Caco-2 (cell line): ENCODE data around the gene OR2T29. TPM values are rescaled to one million over a fixed set of nuclear protein-coding genes. Genes with fewer than 3 reads are reported as not detected.
"Not testable (repeated sequence)": the region's sequence is repeated elsewhere in the genome, so short reads cannot be mapped to it uniquely, and the experiment has no call there.

Experiments
- BruUV-seq: library from RNA; stranded (reverse); fragments of 400-500 nt; replicated peaks from 2 replicates; lab custom pipeline; 2021; lab: Mats Ljungman, UMichigan
- CTCF ChIA-PET: fragments of 300-600 bp; sonication (Branson Sonifier 250); formaldehyde crosslinking; loops from one replicate; lab custom pipeline; 2022; ENCODE audit warnings: antibody characterized with exemption; lab: Charles Lee
- POLR2A ChIA-PET: fragments of 300-600 bp; sonication (Branson Sonifier 250); formaldehyde crosslinking; loops from one replicate; lab custom pipeline; 2022; ENCODE audit warnings: antibody characterized with exemption; lab: Charles Lee
- DNase-seq, 2 experiments: peaks; one replicate each; pipeline versions ENCODE4 v3.0.0 to v3.0.0-alpha.2; 2020 to 2022
- H3K27me3 ChIP-seq: replicated peaks from 2 replicates; pipeline ENCODE4 v1.6.0; 2011; ENCODE audit warnings: low read length; ENCODE audit not compliant: control insufficient read depth, insufficient read depth
- H3K36me3 ChIP-seq: 2 replicates; pipeline ENCODE4 v1.5.1; 2011; ENCODE audit warnings: low read length; ENCODE audit not compliant: control insufficient read depth, insufficient read depth
- H3K4me1 ChIP-seq: fragments of 250-450 bp; sonication (Bioruptor Pico); 2 replicates; pipeline ENCODE4 v1.5.1; 2020; ENCODE audit warnings: mild to moderate bottlenecking
- H3K4me3 ChIP-seq: 2 replicates; pipeline ENCODE4 v1.5.1; 2011; ENCODE audit warnings: low read depth, mild to moderate bottlenecking, control low read depth, low read length
- H3K9me3 ChIP-seq: fragments of 250-450 bp; sonication (Bioruptor Pico); 2 replicates; pipeline ENCODE4 v1.5.1; 2020; ENCODE audit warnings: mild to moderate bottlenecking, moderate library complexity
- H3K27ac Mint-ChIP-seq: one replicate; pipeline ENCODE4 v1.8.0; 2022; ENCODE audit warnings: mixed read lengths; ENCODE audit not compliant: unreplicated experiment
- H3K27me3 Mint-ChIP-seq: one replicate; pipeline ENCODE4 v1.8.0; 2022; ENCODE audit warnings: mixed read lengths; ENCODE audit not compliant: insufficient read depth, unreplicated experiment
- H3K36me3 Mint-ChIP-seq: one replicate; pipeline ENCODE4 v1.8.0; 2022; ENCODE audit warnings: mild to moderate bottlenecking, mixed read lengths; ENCODE audit not compliant: insufficient read depth, unreplicated experiment
- H3K4me1 Mint-ChIP-seq: one replicate; pipeline ENCODE4 v1.8.0; 2022; ENCODE audit warnings: low read depth, mixed read lengths; ENCODE audit not compliant: unreplicated experiment
- H3K4me3 Mint-ChIP-seq: one replicate; pipeline ENCODE4 v1.8.0; 2022; ENCODE audit warnings: mild to moderate bottlenecking, moderate library complexity, mixed read lengths; ENCODE audit not compliant: unreplicated experiment
- H3K9me3 Mint-ChIP-seq: one replicate; pipeline ENCODE4 v1.8.0; 2022; ENCODE audit warnings: mixed read lengths; ENCODE audit not compliant: unreplicated experiment
- intact Hi-C: fragments of 100-400 bp; cut with micrococcal nuclease; formaldehyde crosslinking; loops from one replicate; pipeline ENCODE4 v1.10.0; 2022; ENCODE audit not compliant: unreplicated experiment
- total RNA-seq: library from RNA; stranded (reverse); gene quantifications from 2 replicates; pipeline ENCODE4 v1.2.3, GENCODE V29; 2022

The OR2T29 gene
- total RNA-seq, 1 experiment from 2014 or later, result not detected

DNA sequence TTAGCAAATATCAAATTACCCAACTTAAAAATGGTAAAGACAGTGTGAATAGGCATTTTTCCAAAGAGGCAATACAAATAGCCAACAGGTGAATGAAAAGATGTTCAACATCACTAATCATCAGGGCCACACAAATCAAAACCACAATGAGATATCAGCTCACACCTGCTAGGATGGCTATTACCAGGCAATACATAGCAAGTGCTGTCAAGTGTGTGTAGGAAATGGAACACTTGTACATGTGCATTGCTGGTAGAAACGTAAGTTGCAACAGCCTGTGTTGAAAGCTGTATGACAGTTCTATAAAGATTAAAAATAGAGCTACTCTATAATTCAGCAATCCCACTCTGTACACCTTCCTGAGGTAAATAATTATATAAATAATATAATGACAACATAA, 9.5 kb upstream of the OR2T29 start:
- H3K9me3 Mint-ChIP-seq, intact Hi-C loops, H3K4me3 Mint-ChIP-seq: not testable (repeated sequence)

DNA sequence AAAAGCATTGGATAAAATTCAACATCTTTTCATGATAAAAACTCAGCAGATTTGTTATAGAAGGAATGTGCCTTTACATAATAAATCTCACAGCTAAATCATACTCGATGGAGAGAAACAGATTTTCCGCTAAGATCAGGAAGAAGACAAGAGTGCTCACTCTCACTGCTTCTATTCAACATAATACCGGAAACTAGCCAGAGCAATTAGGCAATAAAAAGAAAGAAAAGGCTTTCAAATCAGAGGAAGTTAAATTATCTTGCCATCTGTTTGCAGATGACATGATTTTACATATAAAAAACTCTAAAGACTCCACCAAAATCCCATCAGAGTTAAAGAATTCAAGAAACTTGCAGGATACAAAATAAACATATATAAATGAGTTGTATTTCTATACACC, 8.2 kb upstream of the OR2T29 start:
- intact Hi-C loops, POLR2A ChIA-PET, H3K4me1 ChIP-seq: not testable (repeated sequence)

More for the DNA sequence above, 9.5 kb upstream of the OR2T29 start:
- H3K27me3 Mint-ChIP-seq, BruUV-seq, CTCF ChIA-PET, POLR2A ChIA-PET, H3K4me1 Mint-ChIP-seq, H3K36me3 ChIP-seq, H3K4me3 ChIP-seq, H3K27ac Mint-ChIP-seq, DNase-seq, H3K9me3 ChIP-seq, H3K27me3 ChIP-seq, H3K36me3 Mint-ChIP-seq, H3K4me1 ChIP-seq: not testable (repeated sequence)

DNA sequence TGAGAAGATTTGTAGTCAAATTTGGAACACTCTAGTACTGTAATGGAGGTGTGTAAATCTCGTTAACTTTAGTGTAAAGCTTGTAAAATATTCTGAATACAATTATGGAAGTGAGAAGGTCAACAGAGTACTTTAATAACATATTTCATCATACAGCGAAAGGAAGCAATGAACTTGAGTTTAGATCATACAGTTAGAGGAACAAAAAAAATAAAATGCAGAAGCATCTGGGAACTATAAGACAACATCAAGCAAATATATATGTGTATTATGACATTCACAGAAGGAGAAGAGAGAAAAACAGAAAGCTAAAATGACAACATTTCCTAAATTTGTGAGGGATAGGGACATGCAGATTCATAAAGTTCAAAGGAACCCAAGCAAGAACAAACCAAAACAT, 6.5 kb upstream of the OR2T29 start:
- CTCF ChIA-PET, H3K4me1 ChIP-seq, H3K36me3 Mint-ChIP-seq, intact Hi-C loops, H3K4me1 Mint-ChIP-seq, H3K36me3 ChIP-seq, H3K9me3 Mint-ChIP-seq, H3K27me3 ChIP-seq, H3K4me3 Mint-ChIP-seq, POLR2A ChIA-PET, DNase-seq, H3K9me3 ChIP-seq, BruUV-seq, H3K4me3 ChIP-seq, H3K27ac Mint-ChIP-seq, H3K27me3 Mint-ChIP-seq: not testable (repeated sequence)

More for the DNA sequence above, 8.2 kb upstream of the OR2T29 start:
- CTCF ChIA-PET, H3K4me3 Mint-ChIP-seq, DNase-seq, H3K36me3 ChIP-seq, H3K27me3 Mint-ChIP-seq, H3K4me1 Mint-ChIP-seq, H3K9me3 ChIP-seq, H3K27ac Mint-ChIP-seq, BruUV-seq, H3K9me3 Mint-ChIP-seq, H3K4me3 ChIP-seq, H3K36me3 Mint-ChIP-seq, H3K27me3 ChIP-seq: not testable (repeated sequence)

GRCh38 chr1:248565530-248566373, 3.2 kb upstream of the OR2T29 start:
- intact Hi-C loops, H3K27me3 ChIP-seq, H3K27me3 Mint-ChIP-seq, H3K36me3 ChIP-seq, H3K36me3 Mint-ChIP-seq, H3K27ac Mint-ChIP-seq, H3K9me3 ChIP-seq, H3K4me1 Mint-ChIP-seq, H3K4me3 Mint-ChIP-seq, BruUV-seq, POLR2A ChIA-PET, H3K4me3 ChIP-seq, DNase-seq, H3K4me1 ChIP-seq, CTCF ChIA-PET, H3K9me3 Mint-ChIP-seq: not testable (repeated sequence)

GRCh38 chr1:248551027-248551426, 11.5 kb downstream of the OR2T29 start:
- H3K27ac Mint-ChIP-seq, H3K4me1 ChIP-seq, intact Hi-C loops, H3K4me1 Mint-ChIP-seq, H3K9me3 ChIP-seq, DNase-seq, H3K4me3 Mint-ChIP-seq, H3K36me3 Mint-ChIP-seq, H3K36me3 ChIP-seq, H3K9me3 Mint-ChIP-seq, H3K4me3 ChIP-seq, BruUV-seq, CTCF ChIA-PET, H3K27me3 Mint-ChIP-seq, H3K27me3 ChIP-seq, POLR2A ChIA-PET: not testable (repeated sequence)

DNA sequence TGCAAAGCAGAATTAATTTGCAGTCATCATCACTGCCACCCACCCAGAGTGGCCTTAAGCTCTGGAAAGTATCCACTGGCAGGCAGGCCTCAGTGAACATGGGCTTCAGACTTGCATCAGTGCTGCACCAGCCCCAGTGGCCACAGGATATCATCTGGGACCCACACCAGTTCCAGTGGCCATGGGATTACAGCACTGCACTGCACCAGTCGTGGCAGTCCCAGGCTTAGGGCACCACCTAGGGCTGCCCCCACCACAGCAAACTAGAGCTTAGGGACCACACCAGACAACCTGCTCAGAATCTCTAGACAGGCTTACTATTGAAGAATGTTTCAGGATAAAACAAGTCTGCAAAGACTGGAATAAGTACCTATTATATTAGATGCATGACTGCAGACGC, 15.2 kb downstream of the OR2T29 start:
- H3K36me3 ChIP-seq, H3K4me3 ChIP-seq, H3K27ac Mint-ChIP-seq, BruUV-seq, DNase-seq, H3K4me1 ChIP-seq, POLR2A ChIA-PET, H3K36me3 Mint-ChIP-seq, H3K4me1 Mint-ChIP-seq, H3K27me3 ChIP-seq, CTCF ChIA-PET, intact Hi-C loops, H3K27me3 Mint-ChIP-seq, H3K9me3 Mint-ChIP-seq, H3K4me3 Mint-ChIP-seq, H3K9me3 ChIP-seq: not testable (repeated sequence)

DNA sequence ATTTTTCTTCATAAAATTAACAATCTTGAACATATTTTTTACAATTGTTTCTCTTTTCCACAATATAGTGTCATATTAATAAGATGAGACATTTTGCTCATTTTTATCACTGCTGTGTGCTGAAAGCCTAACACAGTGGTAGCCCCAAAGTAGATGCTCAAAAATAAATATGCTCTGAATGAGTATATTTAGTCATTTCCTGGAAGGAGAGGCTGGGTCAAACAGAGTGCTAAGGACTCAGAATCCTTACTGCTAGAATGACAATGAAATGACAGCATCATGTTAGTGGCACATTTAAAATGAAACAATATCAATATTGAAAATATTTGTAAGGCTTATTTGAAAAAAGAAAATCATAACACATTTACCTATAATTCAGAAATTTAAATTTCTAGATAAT, 25.1 kb downstream of the OR2T29 start:
- POLR2A ChIA-PET, H3K4me1 ChIP-seq, H3K4me3 ChIP-seq, H3K4me1 Mint-ChIP-seq, H3K9me3 ChIP-seq, H3K4me3 Mint-ChIP-seq, BruUV-seq, H3K36me3 Mint-ChIP-seq, DNase-seq, H3K36me3 ChIP-seq, H3K9me3 Mint-ChIP-seq, H3K27me3 ChIP-seq, H3K27ac Mint-ChIP-seq, H3K27me3 Mint-ChIP-seq, intact Hi-C loops, CTCF ChIA-PET: not testable (repeated sequence)
